CD1c-positive myeloid dendritic cell (primary cell): Measurements from ENCODE around the gene LAMTOR2.
A peak's percentile ranks its signal among the peaks of the same experiment; 100 is the strongest.

Experiments used
- DNase-seq: peaks from one replicate; pipeline ENCODE4 v3.0.0-alpha.2; 2016; ENCODE audit errors: extremely low spot score

LAMTOR2 gene

DNA sequence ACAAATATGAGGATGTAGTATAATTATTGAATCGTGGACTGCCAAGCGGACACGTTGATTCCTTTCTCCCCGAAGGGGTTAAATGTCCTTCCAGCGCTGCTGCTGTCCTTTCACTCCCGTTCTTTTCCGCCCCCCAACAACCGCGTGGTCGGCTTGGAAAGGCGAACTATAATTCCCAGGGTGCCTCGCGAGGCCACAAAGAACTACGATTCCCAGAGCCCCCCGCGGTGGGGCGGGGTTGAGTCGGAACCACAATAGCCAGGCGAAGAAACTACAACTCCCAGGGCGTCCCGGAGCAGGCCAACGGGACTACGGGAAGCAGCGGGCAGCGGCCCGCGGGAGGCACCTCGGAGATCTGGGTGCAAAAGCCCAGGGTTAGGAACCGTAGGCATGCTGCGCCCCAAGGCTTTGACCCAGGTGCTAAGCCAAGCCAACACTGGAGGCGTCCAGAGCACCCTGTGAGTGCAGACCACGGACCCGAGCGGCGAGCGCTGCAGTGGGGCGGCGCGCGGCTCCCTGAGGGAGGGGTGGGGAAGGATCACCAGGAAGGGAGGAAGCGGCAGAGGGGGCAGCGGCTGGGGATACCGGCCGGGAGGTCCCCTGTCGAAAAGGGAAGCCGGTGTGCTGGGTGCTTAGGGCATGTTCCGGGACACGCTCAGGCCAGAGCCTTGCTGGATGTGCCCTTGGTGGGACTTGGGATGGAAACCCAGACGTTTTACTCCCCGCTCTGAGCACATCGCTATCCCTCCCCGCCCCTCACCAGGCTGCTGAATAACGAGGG, at the start of gene LAMTOR2:
Gene LAMTOR2 (plus strand): TSS at position 283 of the 781 bp plus-strand sequence. CDS start 108 bp downstream, at position 391.
- peak; percentile 99 for DNase-seq

DNA sequence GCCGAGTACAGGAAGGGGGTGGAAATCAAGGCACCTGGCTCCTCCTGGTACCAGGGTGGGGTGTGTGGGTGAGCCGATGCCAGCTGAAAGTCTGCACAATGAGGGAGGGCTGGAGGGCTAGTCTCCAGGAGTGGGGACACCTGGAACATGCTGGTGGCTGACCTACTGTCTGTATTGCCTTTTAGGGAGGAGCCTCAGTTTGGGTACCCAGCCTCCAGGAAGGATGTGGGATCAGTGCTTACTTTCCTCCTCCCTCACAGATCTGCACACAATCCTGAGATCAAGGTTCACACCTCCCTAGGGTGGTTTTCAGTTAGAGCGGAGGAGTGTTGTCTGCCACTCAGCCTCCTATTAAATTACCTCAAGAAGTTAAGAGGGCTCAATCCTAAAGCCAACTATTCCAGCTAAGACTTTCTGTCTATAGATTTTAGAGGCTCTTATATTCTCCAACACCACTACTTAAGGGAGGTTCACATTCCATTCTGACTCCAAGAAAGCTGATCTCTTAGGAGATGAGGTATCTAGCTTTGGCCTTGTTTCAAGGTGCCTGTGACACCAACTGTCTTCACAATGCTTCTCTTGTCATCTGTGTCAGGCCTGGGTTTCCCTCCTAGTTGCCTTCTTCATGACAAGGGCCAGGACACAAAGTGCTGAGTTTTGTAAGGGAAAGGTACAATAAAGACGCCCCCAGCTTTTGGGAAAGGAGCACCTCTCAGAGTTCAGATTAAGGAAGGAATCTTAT, 49.6 kb upstream of the LAMTOR2 start:
- DNase-seq = no peak

DNA sequence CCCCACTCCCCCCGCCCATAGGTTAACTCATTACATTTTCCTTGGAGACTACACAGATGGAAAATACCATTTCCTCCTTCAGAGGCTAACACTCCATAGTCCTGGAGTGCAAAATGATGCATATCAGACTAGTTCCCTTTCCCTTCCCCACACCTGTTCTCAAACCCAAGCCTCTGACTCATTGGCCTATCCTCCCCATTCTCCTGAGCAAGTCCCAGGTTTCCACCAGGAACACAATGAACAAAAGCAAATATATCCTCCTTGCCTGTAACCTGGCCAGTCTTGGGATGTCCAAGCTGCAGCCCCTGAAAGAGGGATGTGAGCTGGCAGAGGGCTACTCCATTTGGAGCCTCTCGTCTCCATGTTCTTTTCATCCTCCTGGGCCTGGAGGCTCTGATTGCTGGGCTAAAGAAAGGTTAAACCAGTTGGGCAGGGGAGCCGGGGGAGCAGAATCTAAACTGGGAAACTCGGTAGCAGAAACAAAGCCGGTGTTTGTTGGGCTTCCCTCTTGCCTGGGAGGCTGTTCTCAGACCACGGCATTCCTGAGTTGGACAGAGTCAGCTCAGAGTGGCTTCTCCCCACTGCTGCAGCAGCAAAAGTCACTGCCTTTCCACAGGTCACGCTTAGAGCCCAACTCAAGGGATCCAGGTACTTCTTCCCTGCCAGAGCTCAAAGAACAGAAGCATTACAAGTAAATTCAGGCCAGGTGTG, 47.8 kb upstream of the LAMTOR2 start:
- DNase-seq = no peak

DNA sequence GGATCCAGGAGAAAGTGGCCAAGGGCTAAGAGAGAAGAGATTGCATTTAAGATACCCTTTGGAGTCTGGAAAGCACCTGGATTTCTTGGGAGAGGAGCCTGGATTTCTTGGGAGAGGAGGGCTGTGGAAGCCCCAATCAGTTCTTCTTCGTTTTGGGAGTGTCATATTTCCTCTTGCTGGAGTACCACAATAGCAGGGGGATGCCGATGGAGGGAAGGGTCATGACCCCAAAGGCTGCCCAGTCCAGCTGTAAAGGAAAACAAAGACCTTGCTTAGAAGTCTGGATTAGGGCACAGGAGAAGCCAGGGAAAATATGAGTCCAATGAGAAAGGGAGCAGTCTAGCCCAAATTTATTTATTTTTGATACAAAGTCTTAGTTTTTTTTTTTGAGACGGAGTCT, 45.2 kb upstream of the LAMTOR2 start:
- DNase-seq = no peak

DNA sequence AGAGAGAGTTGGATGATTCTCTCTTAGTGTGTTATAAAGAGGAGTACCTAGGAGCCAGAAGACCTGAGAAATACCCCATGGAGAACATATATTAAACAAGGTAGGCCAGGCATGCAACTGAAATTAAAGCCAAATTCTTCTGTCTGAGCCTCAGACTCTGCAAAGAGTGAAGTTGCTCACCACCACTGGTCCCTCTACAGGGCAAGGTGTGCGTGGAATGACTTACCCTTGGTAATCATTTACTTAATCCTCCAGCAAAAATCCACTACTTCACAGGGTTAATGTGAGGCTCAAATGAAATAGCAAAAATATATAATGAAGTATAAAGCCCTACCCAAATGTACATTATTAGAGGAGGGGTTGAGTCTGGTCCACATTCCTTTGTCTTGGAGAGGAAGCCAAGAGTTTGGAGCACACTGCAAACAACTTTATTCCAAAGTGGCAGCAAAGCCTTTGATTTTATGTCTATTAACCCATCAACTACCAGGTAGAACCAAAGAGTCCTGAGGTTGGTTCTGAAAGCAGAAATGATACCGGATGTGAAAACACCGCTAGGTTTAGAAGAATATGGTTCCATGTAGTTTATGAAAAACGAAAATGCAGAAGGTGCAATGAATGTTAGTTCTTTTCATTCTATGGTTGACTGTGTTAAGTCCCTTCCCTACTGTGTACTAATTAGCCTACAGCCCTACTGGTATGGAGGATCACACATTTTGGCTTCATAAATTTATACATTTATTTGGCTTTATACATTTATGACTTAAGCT, 42.3 kb upstream of the LAMTOR2 start:
- DNase-seq = no peak

DNA sequence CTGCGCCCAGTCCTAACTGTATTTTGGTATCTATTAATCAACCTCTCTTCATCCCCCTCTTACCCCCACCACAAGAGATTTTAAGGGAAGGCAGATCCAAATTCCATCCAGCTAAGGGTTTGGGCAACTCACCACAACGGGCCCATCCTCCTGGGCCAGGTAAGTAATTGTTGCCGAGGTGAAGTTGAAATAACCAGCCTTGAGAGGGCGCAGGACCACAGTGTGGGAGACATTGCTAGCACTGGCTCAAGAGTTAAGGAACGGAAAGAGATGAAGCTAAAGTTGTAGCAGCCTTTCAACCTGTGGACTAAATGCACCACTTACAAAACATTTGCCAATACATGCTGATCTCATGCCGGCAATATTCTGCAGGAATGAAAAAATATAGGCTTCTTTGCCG, 39.8 kb upstream of the LAMTOR2 start:
- DNase-seq = no peak

DNA sequence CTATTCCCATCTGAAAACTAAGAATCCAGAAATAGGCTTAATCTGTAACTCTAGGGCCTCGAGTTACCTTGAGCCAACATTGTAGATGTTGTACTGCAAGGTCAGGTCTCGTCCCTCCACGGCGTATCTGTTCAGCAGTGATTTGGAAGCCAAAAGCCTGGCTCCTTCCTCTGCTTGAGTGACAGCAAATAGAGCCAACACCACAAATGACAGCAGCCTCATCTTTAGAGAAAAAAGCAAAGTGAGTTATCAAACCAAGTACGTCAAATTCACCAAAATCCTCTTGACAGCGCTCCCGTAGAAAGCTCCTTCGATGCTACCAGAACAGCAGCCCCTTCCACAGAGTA, 34.7 kb upstream of the LAMTOR2 start:
- DNase-seq = no peak

DNA sequence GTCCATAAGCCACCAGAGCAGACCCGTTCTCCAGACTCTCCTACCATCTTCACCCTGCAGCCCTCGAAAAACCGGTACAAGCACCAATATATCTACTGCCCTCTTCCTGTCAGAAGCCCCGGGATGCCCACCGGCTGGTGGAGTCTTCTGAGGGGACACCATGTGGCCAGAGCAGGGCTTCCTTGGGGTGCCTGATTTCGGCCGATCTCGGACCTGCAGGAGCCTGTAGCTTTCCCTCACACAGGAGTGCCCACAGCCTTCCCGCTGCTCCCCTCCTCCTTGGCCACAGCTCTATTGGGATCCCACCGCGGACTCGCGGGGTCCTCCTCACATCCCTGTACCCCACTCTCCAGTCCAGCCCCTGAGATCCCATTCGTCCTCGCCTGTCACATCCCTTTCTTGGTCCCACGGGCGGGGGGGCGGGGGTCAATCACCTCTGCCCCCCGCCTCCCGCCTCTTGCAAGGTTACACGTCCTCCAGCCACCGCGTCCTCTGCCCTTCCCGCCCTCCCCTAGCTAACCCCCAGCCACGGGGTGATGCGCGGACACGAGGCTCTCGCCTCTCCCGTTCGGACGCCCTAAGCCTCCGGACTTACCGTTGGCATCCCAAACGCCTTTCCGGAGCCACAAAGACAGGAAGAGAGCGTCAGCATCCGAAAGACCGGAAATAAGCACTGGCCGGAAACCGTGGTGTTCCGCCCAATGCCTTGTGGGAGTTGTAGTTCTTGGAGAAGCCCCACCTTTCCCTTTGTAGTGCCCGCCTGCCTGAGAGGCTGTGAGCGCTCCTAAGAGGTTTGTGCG, 34.1 kb upstream of the LAMTOR2 start, which contains the start of gene SSR2:
Gene SSR2 (minus strand): TSS at position 659 of the 800 bp plus-strand sequence. CDS start 784 bp downstream, outside the sequence.
- peak; percentile 94 for DNase-seq

DNA sequence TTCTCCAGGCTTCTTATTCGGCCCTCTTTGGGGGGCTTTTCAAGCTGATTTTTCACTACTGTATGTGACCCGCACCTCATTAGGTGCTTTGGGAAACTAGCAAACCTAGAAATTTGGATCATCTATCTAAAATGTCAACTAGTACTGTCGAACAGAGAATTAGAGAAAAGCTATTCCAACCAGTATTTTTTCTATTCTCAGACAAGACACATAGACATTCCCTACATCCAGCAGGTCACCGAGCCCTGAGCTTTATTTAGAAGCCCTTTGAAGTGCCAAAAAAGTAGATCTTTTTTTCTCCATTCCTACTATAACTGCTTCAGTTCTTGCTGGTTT, 33.5 kb upstream of the LAMTOR2 start:
- no peak for DNase-seq

DNA sequence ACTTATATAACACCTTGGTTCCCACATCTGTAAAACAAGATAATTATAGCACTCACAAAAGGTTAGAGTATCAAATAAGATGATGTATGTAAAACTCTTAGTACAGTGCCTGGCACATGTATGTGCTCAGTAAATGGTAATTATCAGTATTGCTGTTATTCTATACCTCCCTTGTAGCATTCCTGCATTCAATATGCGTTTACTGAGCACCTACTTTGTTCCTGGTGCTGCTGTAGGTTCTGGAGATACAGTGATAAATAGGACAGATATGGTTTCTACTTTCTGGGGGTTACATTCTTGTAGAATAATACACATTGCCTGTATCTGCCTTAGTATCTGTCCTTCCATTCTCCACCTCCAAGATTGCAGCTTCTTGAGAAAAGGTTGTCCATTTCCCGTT, 32.6 kb upstream of the LAMTOR2 start:
- DNase-seq = no peak

DNA sequence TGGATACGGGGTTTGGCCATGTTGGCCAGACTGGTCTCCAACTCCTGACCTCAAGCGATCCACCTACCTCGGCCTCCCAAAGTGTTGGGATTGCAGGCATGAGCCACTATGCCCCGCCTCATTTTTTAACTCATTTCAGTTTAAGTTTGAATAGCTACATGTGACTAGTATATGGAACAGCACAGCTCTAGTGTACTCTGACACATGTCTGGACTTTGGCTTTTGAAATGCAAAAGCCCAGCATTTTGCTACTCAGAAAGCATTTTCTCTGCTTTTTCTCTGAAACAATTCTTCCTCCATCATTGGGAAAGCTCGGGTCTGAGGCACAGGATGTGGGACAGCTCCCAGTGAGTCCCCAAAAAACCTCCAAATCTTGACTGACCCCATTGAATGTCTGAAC, 29.8 kb upstream of the LAMTOR2 start:
- no peak for DNase-seq

DNA sequence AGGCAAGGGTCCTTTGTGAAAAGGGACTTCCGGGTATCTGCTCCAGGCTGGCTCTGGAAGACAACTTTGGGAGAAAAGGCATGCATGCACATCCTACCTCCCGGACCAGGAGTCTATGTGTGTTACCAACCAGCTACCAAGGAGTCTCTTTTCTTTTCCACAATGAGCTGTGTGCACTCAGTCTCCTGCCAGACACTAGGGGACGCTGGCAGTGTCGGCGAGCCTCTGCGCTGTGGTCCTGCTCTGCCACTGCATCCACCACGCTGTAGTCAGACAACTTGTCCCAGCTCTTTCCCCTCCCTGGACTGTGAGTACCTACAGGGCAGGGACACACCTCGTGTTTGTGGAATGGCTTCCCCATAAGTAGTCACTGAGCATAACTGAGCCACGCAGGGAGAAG, 28.7 kb upstream of the LAMTOR2 start:
- peak; percentile 37 for DNase-seq

DNA sequence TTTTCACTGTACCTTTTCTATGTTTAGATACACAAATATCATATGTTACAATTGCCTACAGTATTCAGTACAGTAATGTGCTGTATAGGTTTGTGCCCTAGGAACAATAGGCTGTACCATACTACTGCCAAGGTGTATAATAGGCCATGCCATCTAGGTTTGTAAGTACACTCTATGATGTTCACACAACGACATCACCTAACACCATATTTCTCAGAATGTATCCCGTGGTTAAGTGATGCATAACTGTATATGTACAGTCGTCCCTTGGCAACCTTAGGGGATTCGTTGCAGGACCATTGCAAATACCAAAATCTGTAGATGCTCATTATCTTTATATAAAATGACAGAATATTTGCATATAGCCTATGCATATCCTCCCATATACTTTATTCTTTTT, 28.0 kb upstream of the LAMTOR2 start:
- DNase-seq = no peak

DNA sequence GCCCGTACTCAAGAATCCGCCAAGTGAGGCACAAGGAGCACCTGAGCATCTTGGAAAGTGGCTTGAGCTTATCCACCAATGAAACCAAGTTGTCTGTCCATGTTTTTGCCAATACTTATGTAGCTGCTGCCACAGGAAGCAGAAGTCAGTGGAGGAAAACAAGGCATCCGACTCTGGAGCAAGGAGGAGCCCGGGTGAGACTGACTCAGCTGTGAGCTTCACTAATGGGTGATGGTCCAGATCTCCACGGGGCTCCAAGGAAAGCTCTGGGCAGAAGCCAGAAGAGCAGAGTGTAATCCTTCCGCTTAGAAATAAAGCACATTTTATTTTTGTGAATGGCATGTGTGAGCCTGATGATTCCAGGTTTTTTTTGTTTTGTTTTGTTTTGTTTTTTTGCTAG, 21.6 kb upstream of the LAMTOR2 start:
- DNase-seq = no peak

DNA sequence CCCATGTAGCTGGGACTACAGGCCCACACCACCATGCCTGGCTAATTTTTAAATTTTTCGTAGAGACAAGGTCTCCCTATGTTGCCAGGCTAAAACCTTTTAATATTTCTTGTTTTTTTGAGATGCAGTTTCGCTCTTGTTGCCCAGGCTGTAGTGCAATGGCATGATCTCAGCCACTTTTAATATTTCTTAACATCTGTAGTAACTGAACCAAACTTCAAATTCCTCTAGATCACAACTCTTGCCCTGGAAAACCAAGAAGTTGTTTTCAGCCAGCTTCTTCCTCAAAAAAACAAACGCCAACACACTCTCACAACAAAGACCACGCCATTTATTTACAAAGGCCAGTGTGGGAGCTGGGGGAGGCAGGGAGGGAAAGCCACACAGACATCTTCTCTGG, 19.6 kb upstream of the LAMTOR2 start:
- DNase-seq = peak; percentile 21

DNA sequence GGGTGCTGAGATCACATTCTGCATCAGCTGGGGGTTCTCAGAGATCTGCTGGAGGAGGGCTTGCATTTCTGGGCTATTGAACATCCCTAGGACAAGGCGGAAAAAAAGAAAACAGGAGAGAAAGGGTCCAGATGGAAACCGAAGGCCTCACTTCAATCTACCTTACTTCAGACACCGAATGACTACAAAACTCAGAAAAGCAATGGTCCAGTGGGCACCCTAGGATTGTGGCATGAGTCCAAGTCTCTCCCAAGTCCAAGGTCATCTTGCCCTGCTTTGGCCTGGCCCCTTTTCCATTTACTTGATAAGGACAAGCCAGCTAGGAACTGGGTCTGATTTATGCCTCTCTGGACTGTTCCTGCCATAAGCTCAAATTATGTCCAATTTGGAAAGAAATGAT, 11.8 kb upstream of the LAMTOR2 start:
- no peak for DNase-seq

DNA sequence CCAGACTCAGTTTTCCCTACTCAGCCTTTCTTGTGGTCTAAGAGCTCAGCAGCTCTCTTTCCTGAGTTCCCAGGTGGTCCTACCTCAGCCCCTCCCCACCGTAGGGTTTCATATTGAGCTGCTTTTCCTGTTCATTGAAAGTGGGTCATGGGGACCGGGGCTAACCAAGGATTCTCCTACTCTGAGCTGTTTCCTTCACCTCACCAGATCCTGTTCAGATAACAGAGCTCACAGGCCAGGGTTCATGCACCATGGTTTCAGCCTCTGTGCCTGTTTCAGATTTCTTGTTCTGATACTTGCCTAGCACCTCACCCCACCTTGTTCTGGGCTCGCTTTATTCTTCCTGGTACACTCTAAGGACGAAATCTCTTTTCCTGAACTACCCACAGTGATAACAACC, 9.5 kb upstream of the LAMTOR2 start:
- no peak for DNase-seq

DNA sequence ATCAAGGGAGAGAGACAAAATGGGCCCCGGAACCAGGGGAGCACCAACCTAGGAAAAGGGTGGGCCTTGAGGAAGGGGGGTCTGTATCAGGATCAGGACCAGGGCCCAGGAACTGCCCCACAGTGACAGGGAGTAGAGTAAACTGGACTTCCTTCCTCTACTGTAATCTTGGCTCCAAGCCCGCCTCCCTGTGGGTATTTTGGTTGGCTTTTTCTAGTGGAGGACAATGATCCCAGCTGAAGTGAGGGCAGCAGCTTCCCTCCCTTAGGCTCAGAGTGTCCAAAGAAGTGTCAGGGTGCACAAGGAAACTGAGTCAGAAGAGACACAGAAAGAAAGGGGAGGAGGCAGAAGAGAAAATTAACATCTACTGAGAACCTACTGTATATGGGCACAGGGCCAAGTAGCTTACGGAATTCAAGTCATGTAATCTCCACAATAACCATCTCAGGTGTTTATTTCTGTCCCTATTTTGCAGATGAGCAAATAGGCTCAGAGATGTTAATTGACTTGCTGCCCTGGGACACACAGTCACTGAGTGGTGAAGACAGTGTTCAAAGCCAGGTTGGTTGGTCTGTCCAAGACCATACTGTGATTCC, 5.8 kb upstream of the LAMTOR2 start:
- no peak for DNase-seq

DNA sequence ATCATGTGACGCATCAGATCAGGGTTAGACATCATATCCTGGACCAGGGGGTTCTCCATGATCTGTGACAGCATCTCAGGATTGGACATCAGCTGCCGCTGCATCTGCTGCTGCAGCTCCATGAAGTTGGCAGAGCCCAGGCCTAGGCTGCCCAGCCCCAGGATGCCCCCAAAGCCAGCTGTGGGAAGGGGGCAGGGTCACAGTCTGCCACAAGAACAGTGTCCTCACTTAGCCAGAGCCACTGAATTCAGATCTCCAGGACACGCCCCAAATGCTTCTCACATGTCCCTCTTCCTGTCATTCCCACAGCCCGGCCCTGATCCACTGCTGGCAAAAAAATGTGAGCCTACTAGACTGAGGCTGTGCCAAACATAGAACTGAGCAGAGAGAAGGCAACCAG, 4.2 kb upstream of the LAMTOR2 start:
- DNase-seq = no peak

DNA sequence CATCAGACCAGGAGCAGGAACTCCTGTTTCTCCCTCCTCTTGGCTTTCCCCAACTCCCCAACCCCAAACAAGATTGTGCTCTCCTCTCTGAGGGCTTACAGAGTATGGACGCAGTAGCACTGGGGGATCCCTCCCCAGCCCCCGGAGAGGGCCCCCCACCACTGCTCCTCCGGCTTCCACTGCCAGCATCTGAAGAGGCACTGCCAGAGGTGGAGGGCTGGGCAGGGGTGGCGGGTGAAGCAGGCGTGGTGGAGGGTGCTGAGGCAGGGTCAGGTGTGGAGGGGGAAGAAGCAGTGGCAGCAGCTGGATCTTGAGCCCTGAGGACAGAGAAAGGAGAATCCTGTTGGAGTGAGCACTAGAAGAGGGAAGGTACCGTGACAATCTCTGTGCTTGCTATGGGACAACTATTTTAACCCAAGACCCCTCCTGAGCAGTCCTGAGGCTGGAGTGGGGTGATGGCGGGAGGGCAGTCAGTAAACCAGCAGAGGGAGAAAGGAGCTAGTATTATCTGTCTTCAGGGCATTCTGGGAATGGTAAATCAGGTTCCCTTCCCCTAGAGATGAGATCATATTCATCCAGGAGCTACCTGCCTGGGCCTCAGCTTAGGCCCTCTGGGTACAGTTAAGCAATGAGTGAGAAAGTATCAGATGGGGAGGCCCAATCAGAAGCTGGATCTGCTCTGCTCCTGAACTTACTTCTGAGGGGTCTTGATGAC, 3.4 kb upstream of the LAMTOR2 start:
- DNase-seq = no peak
